ENCODE data around the gene DSCAML1. TPM values are rescaled to one million over a fixed set of nuclear protein-coding genes. Genes with fewer than 3 reads are reported as not detected.

The DSCAML1 gene
- total and polyA plus RNA-seq, 10 of the 15 experiments (the other 5 are each of a cell fraction or from before 2014, with no cell fraction given), result 0.03 to 0.18 (median 0.06) TPM; not detected in 1

DNA sequence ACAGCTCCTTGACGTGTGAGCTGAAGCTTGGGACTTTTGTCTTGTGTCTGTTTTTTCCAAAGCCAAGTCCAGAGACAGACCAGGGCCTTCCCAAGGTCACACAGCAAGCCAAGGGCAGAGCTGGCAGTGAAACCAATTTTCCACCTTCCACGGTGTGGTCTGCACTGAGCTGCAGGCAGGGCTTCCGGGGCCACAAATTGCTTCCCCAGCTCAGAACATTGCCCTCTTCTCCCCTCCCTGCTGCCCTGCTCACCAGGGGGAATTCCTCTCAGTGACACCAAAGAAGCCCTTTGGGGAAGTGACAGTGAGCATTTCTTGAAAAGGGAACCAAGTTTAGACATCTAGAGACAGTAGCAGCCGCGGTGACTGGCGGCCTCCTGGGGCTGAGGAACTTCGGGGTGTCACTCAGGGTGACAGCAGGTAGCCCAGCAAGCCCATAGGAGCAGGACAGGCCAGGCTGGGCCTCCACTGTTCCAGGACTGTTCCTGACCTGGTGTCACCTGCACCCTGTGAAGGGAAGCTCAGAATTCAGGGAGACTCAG is 18.3 kb upstream of the DSCAML1 start (continued):
- TF ChIP-seq STAT3 (IDR thresholded peaks at IDR 0.05; ENCODE audit: low read depth, low read length), result 0 out of 2 replicates have a peak, but pooled peaks have one; percentile 37
- TF ChIP-seq SMC3 (IDR thresholded peaks at IDR 0.05; ENCODE audit: borderline replicate concordance, low read length), result no peak
- TF ChIP-seq RAD21 (IDR thresholded peaks at IDR 0.05; ENCODE audit: insufficient read depth, low read depth, low read length), result no peak
- no peak for TF ChIP-seq FOS (IDR thresholded peaks at IDR 0.05; ENCODE audit: borderline replicate concordance, extremely low read depth, insufficient read length)
- peak; percentile 32; the same call in 1 of the 2 replicates for TF ChIP-seq IRF4 (IDR thresholded peaks at IDR 0.05; ENCODE audit: low read depth, low read length)
- peak; percentile 84 for TF ChIP-seq NBN (IDR thresholded peaks at IDR 0.05)
- TF ChIP-seq MXI1 (IDR thresholded peaks at IDR 0.05; ENCODE audit: low read depth, low read length), result peak; percentile 58
- peak; percentile 62; the same call in 1 of the 2 replicates for TF ChIP-seq TAF1 (IDR thresholded peaks at IDR 0.05; ENCODE audit: borderline replicate concordance, low read depth, low read length)
- TF ChIP-seq, protein P1, sequence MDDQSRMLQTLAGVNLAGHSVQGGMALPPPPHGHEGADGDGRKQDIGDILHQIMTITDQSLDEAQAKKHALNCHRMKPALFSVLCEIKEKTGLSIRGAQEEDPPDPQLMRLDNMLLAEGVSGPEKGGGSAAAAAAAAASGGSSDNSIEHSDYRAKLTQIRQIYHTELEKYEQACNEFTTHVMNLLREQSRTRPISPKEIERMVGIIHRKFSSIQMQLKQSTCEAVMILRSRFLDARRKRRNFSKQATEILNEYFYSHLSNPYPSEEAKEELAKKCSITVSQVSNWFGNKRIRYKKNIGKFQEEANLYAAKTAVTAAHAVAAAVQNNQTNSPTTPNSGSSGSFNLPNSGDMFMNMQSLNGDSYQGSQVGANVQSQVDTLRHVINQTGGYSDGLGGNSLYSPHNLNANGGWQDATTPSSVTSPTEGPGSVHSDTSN (IDR thresholded peaks at IDR 0.05; ENCODE audit: insufficient replicate concordance, low read depth, low read length), result peak; percentile 92
- peak; percentile 16; the same call in 1 of the 2 replicates for TF ChIP-seq ESRRA (IDR thresholded peaks at IDR 0.05; ENCODE audit: low read length)
- TF ChIP-seq POLR2AphosphoS2 (IDR thresholded peaks at IDR 0.05; ENCODE audit: low read depth, low read length), result no peak; the same call in 1 of the 2 replicates
- peak; percentile 49; the same call in 1 of the 2 replicates for TF ChIP-seq NFIC (IDR thresholded peaks at IDR 0.05; ENCODE audit: low read depth, low read length)
- no peak for TF ChIP-seq ZNF274 (IDR thresholded peaks at IDR 0.05; ENCODE audit: insufficient read depth, insufficient read length)
- TF ChIP-seq, protein P2, sequence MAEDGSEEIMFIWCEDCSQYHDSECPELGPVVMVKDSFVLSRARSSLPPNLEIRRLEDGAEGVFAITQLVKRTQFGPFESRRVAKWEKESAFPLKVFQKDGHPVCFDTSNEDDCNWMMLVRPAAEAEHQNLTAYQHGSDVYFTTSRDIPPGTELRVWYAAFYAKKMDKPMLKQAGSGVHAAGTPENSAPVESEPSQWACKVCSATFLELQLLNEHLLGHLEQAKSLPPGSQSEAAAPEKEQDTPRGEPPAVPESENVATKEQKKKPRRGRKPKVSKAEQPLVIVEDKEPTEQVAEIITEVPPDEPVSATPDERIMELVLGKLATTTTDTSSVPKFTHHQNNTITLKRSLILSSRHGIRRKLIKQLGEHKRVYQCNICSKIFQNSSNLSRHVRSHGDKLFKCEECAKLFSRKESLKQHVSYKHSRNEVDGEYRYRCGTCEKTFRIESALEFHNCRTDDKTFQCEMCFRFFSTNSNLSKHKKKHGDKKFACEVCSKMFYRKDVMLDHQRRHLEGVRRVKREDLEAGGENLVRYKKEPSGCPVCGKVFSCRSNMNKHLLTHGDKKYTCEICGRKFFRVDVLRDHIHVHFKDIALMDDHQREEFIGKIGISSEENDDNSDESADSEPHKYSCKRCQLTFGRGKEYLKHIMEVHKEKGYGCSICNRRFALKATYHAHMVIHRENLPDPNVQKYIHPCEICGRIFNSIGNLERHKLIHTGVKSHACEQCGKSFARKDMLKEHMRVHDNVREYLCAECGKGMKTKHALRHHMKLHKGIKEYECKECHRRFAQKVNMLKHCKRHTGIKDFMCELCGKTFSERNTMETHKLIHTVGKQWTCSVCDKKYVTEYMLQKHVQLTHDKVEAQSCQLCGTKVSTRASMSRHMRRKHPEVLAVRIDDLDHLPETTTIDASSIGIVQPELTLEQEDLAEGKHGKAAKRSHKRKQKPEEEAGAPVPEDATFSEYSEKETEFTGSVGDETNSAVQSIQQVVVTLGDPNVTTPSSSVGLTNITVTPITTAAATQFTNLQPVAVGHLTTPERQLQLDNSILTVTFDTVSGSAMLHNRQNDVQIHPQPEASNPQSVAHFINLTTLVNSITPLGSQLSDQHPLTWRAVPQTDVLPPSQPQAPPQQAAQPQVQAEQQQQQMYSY (CRISPR knock-in tag; IDR thresholded peaks at IDR 0.05), result no peak
- TF ChIP-seq, protein P3, sequence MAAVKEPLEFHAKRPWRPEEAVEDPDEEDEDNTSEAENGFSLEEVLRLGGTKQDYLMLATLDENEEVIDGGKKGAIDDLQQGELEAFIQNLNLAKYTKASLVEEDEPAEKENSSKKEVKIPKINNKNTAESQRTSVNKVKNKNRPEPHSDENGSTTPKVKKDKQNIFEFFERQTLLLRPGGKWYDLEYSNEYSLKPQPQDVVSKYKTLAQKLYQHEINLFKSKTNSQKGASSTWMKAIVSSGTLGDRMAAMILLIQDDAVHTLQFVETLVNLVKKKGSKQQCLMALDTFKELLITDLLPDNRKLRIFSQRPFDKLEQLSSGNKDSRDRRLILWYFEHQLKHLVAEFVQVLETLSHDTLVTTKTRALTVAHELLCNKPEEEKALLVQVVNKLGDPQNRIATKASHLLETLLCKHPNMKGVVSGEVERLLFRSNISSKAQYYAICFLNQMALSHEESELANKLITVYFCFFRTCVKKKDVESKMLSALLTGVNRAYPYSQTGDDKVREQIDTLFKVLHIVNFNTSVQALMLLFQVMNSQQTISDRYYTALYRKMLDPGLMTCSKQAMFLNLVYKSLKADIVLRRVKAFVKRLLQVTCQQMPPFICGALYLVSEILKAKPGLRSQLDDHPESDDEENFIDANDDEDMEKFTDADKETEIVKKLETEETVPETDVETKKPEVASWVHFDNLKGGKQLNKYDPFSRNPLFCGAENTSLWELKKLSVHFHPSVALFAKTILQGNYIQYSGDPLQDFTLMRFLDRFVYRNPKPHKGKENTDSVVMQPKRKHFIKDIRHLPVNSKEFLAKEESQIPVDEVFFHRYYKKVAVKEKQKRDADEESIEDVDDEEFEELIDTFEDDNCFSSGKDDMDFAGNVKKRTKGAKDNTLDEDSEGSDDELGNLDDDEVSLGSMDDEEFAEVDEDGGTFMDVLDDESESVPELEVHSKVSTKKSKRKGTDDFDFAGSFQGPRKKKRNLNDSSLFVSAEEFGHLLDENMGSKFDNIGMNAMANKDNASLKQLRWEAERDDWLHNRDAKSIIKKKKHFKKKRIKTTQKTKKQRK (IDR thresholded peaks at IDR 0.05; ENCODE audit: low read depth, low read length), result no peak
- TF ChIP-seq, protein P4, sequence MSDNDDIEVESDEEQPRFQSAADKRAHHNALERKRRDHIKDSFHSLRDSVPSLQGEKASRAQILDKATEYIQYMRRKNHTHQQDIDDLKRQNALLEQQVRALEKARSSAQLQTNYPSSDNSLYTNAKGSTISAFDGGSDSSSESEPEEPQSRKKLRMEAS (IDR thresholded peaks at IDR 0.05; ENCODE audit: low read depth, low read length), result peak; percentile 20; the same call in 1 of the 2 replicates
- TF ChIP-seq NFXL1 (IDR thresholded peaks at IDR 0.05; ENCODE audit: borderline replicate concordance), result 0 out of 2 replicates have a peak, but pooled peaks have one; percentile 43
- TF ChIP-seq CEBPB (IDR thresholded peaks at IDR 0.05; ENCODE audit: borderline replicate concordance in 1 of 2, low read depth in 2 of 2, low read length in 2 of 2), result no peak
- peak; percentile 93 for TF ChIP-seq DPF2 (IDR thresholded peaks at IDR 0.05)
- peak; percentile 47; the same call in 1 of the 2 replicates for TF ChIP-seq HDGF (IDR thresholded peaks at IDR 0.05)

All from GM12878 (cell line).